MM.1S (cell line): ENCODE data around the gene MMP25.

Source experiments
- CTCF ChIP-seq: fragments of 300-600 bp; sonication (generic); IDR thresholded peaks from 2 replicates; pipeline ENCODE4 v1.5.1; 2016; ENCODE audit warnings: antibody characterized with exemption, low read length, mixed read lengths
- EZH2 ChIP-seq: fragments of 300-600 bp; sonication (generic); optimal IDR thresholded peaks from 2 replicates; pipeline ENCODE3; 2017; ENCODE audit warnings: low read depth, mild to moderate bottlenecking, antibody characterized with exemption, low read length, mixed read lengths

- TF ChIP-seq CTCF (no peak), EZH2 (no peak)
Observed at GRCh38 chr16:3023415-3023668, 23.0 kb upstream of the MMP25 start.
